UCSD-AML1 (cell line): ENCODE results near the gene UBE2L3.
"Not testable (repeated sequence)": the region's sequence is repeated elsewhere in the genome, so short reads cannot be mapped to it uniquely, and the experiment has no call there.

Experiments used
- DNase-seq: peaks from one replicate; lab custom pipeline; 2025; ENCODE audit not compliant: unreplicated experiment; lab: John Stamatoyannopoulos, UW

Gene UBE2L3

DNA sequence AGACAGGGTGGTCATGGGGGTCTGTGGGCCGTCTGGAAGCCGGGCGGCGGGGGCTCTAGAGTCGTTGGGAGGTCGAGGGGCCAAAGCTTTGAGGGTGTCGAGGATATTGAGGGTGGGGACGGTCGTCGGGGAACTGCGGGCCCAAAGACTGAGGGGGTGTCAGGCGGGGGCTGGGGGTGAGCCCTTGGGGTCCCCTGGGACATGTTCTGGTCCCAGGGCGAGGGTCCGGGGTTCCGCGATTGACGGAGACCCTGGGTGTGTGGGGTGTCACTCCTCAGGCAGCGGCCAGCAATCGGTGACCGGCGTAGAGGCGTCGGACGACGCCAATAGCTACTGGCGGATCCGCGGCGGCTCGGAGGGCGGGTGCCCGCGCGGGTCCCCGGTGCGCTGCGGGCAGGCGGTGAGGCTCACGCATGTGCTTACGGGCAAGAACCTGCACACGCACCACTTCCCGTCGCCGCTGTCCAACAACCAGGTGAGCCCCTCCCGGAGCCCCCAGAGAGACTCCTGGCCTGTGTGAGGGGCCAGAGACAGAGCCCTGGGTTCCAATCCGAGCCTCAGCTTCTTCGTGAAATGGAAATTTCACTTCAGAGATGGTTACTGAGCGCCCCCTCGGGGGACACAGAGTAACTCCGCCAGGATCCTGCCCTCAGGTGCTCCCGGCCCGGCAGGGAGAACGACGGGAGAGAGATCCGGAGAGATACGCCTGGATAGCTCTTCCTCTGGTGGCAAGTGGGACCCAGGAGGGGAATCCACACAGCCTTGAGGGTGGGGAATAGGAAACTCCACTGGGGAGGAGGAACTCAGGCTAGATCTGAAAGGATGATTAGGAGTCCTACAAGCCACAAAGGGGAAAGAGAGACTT is 75.3 kb downstream of the UBE2L3 start:
- peak; percentile 62 for DNase-seq

GRCh38 chr22:21643533-21644357 is 76.2 kb downstream of the UBE2L3 start:
- no peak for DNase-seq

- DNase-seq, result not testable (repeated sequence)
These were observed 78.0 kb downstream of the UBE2L3 start for GRCh38 chr22:21645513-21645912.

DNA sequence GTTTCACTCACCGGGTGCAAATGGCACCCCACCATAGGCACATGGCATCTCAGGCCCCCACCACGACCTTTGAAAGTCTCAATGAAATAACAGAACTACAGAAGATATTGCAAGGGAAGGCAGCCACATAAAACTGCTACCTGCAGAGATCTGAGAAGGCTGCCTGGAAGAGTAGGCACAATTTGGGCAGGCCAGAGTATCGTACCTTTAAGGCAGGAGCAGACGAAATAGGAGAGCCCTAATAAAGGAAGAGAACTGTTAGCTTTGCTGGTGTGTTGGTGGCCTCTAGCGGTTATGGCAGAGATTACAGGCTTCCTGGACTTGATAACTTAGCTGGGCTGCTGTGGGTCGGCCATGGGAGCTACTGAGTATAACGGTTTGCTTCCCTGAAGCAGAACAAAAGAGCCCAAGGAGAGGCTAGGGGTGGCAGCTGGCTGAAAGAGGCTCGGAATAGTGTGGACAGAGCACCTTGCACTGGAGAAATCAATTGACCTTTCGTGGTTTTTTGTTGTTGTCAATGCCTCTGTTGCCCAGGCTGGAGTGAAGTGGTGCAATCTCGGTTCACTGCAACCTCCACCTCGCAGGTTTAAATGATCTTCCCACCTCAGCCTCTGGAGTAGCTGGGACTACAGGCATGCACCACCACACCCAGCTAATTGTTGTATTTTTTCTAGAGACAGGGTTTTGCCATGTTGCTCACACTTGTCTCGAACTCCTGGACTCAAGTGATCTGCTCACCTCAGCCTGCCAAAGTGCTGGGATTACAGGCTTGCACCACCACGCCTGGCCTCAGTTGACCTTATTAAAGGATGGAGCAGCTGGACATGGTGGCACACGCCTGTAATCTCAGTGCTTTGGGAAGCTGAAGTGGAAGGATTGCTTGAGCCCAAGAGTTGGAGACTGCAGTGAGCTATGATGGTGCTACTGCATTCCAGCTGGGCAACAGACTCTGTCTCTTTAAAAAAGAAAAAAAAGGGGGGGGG is 79.4 kb downstream of the UBE2L3 start:
- DNase-seq, result peak; percentile 73

- DNase-seq, result no peak
These were observed 82.8 kb downstream of the UBE2L3 start for GRCh38 chr22:21650280-21650679.

DNA sequence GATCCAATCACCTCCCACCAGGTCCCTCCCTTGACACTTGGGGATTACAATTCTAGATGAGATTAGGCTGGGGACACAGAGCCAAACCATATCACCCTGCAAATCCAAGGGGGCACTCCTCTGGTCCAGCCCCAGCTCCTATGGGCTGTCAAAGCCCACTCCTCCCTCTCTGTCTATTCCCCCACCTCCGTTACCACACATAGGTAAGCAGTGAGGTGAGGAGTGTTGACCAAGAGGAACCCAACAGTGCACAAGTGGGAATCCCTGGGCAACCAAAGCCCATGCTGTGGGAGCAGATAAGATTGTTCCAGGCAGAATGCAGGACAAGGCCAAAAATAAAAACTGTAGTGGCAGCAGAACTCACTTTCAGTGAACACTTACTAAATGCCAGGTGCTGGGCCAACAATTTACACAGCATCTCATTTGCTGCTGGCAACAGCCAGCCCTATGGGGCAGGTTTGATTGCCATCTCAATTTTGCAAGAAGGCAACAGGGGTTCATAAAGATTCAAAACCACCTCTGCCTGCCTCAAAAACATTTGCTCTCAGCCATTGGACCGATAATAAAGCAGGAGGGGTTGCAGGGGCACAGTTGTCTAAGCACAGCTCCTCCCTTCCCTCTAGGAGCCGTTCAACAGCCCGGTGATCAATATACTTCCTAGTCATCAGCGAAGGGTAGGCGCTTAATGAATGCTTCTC is 83.5 kb downstream of the UBE2L3 start:
- DNase-seq, result no peak

DNA sequence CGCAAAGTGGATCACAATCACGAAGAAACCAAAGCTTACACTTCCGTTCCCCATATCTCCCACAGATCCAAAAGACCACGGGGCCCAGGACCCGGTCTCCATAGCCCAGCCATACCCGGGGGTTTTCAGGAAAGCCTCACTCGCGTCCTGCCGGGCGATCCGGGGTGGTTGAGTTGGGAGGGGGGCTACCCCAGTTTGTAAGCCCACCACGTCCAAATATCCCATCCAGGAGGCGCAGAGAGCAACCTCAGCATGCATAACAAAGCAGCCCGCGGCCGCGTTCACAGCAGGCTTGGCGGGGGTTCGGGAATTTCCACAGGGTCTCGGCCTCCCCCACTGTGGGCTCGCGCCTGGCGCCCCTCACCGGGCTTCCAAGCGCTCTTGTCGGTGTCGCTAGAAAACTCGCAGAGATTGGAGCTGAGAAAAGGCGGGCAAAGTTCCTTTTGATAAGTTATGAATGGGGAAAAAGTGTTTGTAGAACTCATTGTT is 84.1 kb downstream of the UBE2L3 start:
- DNase-seq, result no peak

GRCh38 chr22:21652010-21652546 is 84.6 kb downstream of the UBE2L3 start:
- DNase-seq, result peak; percentile 85

GRCh38 chr22:21652547-21653545 is 85.3 kb downstream of the UBE2L3 start:
- no peak for DNase-seq

- no peak for DNase-seq
These were observed 89.5 kb downstream of the UBE2L3 start for GRCh38 chr22:21657020-21657359.

GRCh38 chr22:21657360-21658032 is 90.0 kb downstream of the UBE2L3 start:
- DNase-seq, result peak; percentile 88

GRCh38 chr22:21659864-21660525 is 92.5 kb downstream of the UBE2L3 start:
- no peak for DNase-seq

DNA sequence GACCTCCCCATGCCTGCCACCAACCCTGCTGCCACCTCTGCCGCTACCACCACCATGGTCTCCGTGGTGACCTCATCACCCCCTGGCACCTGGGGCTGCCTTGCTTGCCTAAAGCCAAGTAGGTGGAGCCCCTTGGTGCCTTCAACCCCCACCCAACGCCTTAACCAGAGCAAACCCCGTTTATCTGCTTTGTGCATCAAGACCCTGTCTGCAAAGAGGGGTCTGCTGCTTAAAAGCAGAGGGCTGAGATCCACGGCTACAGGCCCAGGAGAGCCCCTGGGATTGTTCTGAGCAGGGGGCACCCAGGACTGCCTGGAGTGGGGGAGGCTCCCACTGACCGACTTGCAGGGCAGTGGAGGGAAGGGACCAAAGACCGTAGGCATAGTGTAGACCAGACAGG is 93.4 kb downstream of the UBE2L3 start:
- no peak for DNase-seq

DNA sequence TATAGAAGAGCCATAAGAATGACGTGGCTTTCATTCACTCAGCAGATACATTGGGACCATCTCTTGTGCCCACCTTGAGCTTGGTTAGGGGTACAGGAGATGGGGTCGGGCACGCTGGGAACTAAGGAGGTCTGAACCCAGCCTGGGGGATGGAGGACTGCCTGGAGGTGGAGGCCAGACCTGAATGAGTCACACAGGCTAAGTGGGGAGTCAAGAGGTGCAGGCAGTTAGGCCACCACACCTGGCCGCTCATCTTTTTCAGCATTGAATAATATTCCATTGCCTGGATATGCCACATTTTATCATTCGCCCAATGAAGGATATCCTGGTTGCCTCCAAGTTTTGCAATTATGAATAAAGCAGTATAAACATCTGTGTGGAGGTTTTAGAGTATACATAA is 94.5 kb downstream of the UBE2L3 start:
- no peak for DNase-seq

DNA sequence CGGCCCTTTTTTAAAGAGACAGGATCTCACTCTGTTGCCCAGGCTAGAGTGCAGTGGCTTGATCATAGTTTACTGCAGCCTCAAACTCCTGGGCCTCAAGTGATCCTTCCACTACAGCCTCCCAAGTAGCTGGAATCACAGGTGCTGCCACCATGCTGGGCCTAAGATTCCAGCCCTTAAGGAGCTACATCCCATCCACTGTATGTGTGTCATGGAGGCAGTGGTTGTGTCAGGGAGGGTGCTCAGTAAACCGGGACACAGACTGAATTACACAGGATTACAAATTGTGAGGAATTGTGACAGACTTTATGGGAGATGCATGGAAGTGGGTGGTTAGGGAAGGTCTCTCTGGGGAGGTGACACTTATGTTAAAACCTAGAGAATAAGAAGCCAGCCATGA is 96.2 kb downstream of the UBE2L3 start:
- DNase-seq, result no peak

DNA sequence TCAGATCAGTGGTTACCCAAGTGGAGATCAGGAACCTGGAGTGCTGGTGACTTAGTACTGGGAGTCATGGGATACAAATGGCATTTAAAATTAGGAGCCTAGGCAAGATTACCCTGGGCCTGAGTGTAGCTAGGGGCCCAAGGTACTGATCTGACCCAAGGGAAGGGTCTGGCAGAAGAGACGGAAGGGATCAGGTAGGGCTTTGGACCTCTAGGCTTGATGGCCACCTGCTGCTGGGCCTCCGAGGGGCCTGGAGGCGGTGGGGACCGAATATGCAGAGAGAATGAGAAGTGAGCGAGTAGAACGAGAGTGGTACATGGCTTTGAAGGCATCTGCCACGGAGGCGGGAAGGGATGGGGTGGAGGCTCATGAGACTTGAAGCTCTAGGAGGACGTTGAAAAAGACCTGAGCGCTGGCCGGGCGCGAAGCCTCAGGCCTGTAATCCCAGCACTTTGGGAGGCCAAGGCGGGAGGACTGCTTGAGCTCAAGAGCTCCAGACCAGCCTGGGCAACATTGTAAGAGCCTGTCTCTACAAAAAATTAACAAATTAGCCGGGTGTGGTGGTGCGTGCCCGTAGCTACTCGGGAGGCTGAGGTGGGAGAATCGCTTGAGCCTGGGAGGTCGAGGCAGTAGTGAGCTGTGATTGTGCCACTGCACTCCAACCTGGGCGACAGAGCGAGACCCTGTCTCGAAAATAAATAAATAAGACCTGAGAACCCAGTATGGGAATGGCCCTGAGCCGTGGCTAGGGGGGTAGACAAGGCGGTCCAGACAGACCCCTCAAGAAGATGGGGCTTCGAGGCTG is 97.7 kb downstream of the UBE2L3 start:
- no peak for DNase-seq

GRCh38 chr22:21666786-21667185 is 99.3 kb downstream of the UBE2L3 start:
- DNase-seq, result no peak
